Neural cell (in vitro differentiated cells): ENCODE results near the gene SAMD10. TPM values are rescaled to one million over a fixed set of nuclear protein-coding genes. Genes with fewer than 3 reads are reported as not detected.

ENCODE experiments used
- H2AFZ ChIP-seq: fragments of 200-600, 300-800 bp; sonication (generic), shearing (Covaris generic); 2 replicates; pipeline ENCODE4 v1.6.0; 2014; ENCODE audit warnings: low read depth, mild to moderate bottlenecking, antibody characterized with exemption, low read length, moderate library complexity
- H3F3A ChIP-seq: fragments of 200-600 bp; shearing (Covaris generic); 2 replicates; pipeline ENCODE4 v1.6.1; 2016; ENCODE audit warnings: mild to moderate bottlenecking, moderate library complexity, mixed read lengths, antibody characterized with exemption, low read length; ENCODE audit not compliant: insufficient read depth, poor library complexity, severe bottlenecking
- H3K27ac ChIP-seq: fragments of 200-600, 300-800 bp; sonication (generic), shearing (Covaris generic); 2 replicates; pipeline ENCODE4 v1.5.1; 2014; ENCODE audit warnings: mild to moderate bottlenecking, low read length, moderate library complexity
- H3K27me3 ChIP-seq: fragments of 300-800, 200-600 bp; sonication (generic), shearing (Covaris generic); 2 replicates; pipeline ENCODE4 v1.6.0; 2014; ENCODE audit warnings: mild to moderate bottlenecking, low read depth, low read length, moderate library complexity; ENCODE audit not compliant: insufficient read depth
- H3K36me3 ChIP-seq: fragments of 300-800, 200-600 bp; sonication (generic), shearing (Covaris generic); 2 replicates; pipeline ENCODE4 v1.5.1; 2014; ENCODE audit warnings: mild to moderate bottlenecking, antibody characterized with exemption, low read length, moderate library complexity; ENCODE audit not compliant: insufficient read depth
- H3K4me2 ChIP-seq: fragments of 300-800, 200-600 bp; sonication (generic), shearing (Covaris generic); 2 replicates; pipeline ENCODE4 v1.6.0; 2014; ENCODE audit warnings: mild to moderate bottlenecking, low read length
- H3K4me3 ChIP-seq: fragments of 300-800, 200-600 bp; sonication (generic), shearing (Covaris generic); 2 replicates; pipeline ENCODE4 v1.5.1; 2014; ENCODE audit warnings: mild to moderate bottlenecking, low read length, moderate library complexity
- H3K79me2 ChIP-seq: fragments of 200-600 bp; shearing (Covaris generic); replicated peaks from 2 replicates; pipeline ENCODE4 v1.6.0; 2014; ENCODE audit warnings: mild to moderate bottlenecking, low read length, moderate library complexity; ENCODE audit not compliant: insufficient read depth
- H3K9ac ChIP-seq: fragments of 300-800, 200-600 bp; sonication (generic), shearing (Covaris generic); 2 replicates; pipeline ENCODE4 v1.6.1; 2016; ENCODE audit warnings: mild to moderate bottlenecking, low read length, mixed read lengths
- H3K9me2 ChIP-seq: fragments of 200-600 bp; shearing (Covaris generic); 2 replicates; pipeline ENCODE4 v1.6.1; 2016; ENCODE audit warnings: mild to moderate bottlenecking, low read length, mixed read lengths; ENCODE audit not compliant: insufficient read depth
- H3K9me3 ChIP-seq: fragments of 200-600, 300-800 bp; sonication (generic), shearing (Covaris generic); 2 replicates; pipeline ENCODE4 v1.6.1; 2016; ENCODE audit warnings: mild to moderate bottlenecking, mixed run types, low read length, moderate library complexity, mixed read lengths
- H4K20me1 ChIP-seq: fragments of 200-600 bp; shearing (Covaris generic); 2 replicates; pipeline ENCODE4 v1.6.1; 2016; ENCODE audit warnings: mild to moderate bottlenecking, mixed run types; ENCODE audit not compliant: insufficient read depth
- EP300 ChIP-seq: fragments of 450-650 bp; conservative IDR thresholded peaks from 2 replicates; pipeline ENCODE4 v1.6.1; 2014; ENCODE audit warnings: antibody characterized with exemption, mild to moderate bottlenecking, moderate library complexity; ENCODE audit not compliant: poor library complexity, severe bottlenecking
- EZH2 ChIP-seq: fragments of 200-600, 300-800 bp; shearing (Covaris generic), sonication (generic); IDR thresholded peaks from 2 replicates; pipeline ENCODE4 v1.6.1; 2014; ENCODE audit warnings: antibody characterized with exemption, low read length, borderline replicate concordance, mild to moderate bottlenecking; ENCODE audit not compliant: insufficient read depth, poor library complexity, severe bottlenecking
- MXI1 ChIP-seq: fragments of 450-650 bp; conservative IDR thresholded peaks from 2 replicates; pipeline ENCODE4 v1.6.1; 2014; ENCODE audit warnings: antibody characterized with exemption, mild to moderate bottlenecking; ENCODE audit not compliant: poor library complexity, severe bottlenecking
- POLR2AphosphoS5 ChIP-seq: IDR thresholded peaks from 2 replicates; pipeline ENCODE4 v1.6.1; 2012
- RAD21 ChIP-seq: fragments of 450-650 bp; conservative IDR thresholded peaks from 2 replicates; pipeline ENCODE4 v1.6.1; 2014; ENCODE audit warnings: antibody characterized with exemption, mild to moderate bottlenecking, moderate library complexity
- SMC3 ChIP-seq: fragments of 450-650 bp; conservative IDR thresholded peaks from 2 replicates; pipeline ENCODE4 v1.6.1; 2014; ENCODE audit warnings: antibody characterized with exemption, mild to moderate bottlenecking, moderate library complexity; ENCODE audit not compliant: poor library complexity
- TAF1 ChIP-seq: IDR thresholded peaks from 2 replicates; pipeline ENCODE4 v1.6.1; 2012; ENCODE audit warnings: low read depth
- polyA plus RNA-seq: library from polyadenylated mRNA; depleted of rRNA; stranded (reverse); fragments of >200 nt; gene quantifications from 2 replicates; pipeline ENCODE4 v1.2.3, GENCODE V29; 2014
- TF ChIP-seq, protein P1 (sequence below): IDR thresholded peaks from 2 replicates; pipeline ENCODE4 v1.6.1; 2012; ENCODE audit warnings: borderline replicate concordance
- TF ChIP-seq, protein P2 (sequence below): fragments of 450-650 bp; IDR thresholded peaks from 2 replicates; pipeline ENCODE4 v1.5.1; 2014; ENCODE audit warnings: antibody characterized with exemption, mild to moderate bottlenecking, moderate library complexity; ENCODE audit not compliant: poor library complexity, severe bottlenecking

The SAMD10 gene
- polyA plus RNA-seq, 1 donor from 2014 or later = 23.3 TPM

DNA sequence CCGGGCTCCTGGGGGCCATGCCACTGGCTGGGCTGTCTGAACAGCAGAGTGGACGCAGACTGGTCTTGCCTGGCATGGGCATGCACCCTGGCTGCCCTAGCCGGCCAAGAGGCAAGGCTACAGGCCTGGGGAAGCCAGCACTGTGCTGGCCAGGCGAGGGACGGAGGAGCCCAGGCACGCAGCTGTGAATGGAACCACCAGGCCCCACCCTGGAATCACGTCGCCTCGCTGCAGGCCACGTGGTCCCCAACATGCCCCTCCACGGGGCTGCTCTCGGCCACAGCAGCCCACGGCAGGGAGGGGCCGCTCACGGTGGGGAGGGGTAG, 27.3 kb downstream of the SAMD10 start:
- TF ChIP-seq, protein P1, sequence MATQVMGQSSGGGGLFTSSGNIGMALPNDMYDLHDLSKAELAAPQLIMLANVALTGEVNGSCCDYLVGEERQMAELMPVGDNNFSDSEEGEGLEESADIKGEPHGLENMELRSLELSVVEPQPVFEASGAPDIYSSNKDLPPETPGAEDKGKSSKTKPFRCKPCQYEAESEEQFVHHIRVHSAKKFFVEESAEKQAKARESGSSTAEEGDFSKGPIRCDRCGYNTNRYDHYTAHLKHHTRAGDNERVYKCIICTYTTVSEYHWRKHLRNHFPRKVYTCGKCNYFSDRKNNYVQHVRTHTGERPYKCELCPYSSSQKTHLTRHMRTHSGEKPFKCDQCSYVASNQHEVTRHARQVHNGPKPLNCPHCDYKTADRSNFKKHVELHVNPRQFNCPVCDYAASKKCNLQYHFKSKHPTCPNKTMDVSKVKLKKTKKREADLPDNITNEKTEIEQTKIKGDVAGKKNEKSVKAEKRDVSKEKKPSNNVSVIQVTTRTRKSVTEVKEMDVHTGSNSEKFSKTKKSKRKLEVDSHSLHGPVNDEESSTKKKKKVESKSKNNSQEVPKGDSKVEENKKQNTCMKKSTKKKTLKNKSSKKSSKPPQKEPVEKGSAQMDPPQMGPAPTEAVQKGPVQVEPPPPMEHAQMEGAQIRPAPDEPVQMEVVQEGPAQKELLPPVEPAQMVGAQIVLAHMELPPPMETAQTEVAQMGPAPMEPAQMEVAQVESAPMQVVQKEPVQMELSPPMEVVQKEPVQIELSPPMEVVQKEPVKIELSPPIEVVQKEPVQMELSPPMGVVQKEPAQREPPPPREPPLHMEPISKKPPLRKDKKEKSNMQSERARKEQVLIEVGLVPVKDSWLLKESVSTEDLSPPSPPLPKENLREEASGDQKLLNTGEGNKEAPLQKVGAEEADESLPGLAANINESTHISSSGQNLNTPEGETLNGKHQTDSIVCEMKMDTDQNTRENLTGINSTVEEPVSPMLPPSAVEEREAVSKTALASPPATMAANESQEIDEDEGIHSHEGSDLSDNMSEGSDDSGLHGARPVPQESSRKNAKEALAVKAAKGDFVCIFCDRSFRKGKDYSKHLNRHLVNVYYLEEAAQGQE = no peak
- no peak for TF ChIP-seq EZH2
- no peak for TF ChIP-seq POLR2AphosphoS5
- TF ChIP-seq, protein P2, sequence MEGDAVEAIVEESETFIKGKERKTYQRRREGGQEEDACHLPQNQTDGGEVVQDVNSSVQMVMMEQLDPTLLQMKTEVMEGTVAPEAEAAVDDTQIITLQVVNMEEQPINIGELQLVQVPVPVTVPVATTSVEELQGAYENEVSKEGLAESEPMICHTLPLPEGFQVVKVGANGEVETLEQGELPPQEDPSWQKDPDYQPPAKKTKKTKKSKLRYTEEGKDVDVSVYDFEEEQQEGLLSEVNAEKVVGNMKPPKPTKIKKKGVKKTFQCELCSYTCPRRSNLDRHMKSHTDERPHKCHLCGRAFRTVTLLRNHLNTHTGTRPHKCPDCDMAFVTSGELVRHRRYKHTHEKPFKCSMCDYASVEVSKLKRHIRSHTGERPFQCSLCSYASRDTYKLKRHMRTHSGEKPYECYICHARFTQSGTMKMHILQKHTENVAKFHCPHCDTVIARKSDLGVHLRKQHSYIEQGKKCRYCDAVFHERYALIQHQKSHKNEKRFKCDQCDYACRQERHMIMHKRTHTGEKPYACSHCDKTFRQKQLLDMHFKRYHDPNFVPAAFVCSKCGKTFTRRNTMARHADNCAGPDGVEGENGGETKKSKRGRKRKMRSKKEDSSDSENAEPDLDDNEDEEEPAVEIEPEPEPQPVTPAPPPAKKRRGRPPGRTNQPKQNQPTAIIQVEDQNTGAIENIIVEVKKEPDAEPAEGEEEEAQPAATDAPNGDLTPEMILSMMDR = no peak
- TF ChIP-seq RAD21 = no peak
- no peak for TF ChIP-seq EP300
- TF ChIP-seq SMC3 = no peak
- no peak for TF ChIP-seq TAF1
- Histone ChIP-seq H4K20me1 (no peaks in the 10 kb centered on the region), H3K27ac (no peak overlapping the region), H3K4me3 (no peak overlapping the region), H3K9ac (peak overlapping the region; percentile 20), H3K27me3 (no peaks in the 10 kb centered on the region), H3F3A (no peaks in the 10 kb centered on the region), H3K9me3 (no peaks in the 10 kb centered on the region), H2AFZ (no peak overlapping the region), H3K4me2 (no peak overlapping the region), H3K79me2 (peaks cover 62% of the 10 kb centered on the region), H3K36me3 (no peaks in the 10 kb centered on the region), H3K9me2 (no peaks in the 10 kb centered on the region)

DNA sequence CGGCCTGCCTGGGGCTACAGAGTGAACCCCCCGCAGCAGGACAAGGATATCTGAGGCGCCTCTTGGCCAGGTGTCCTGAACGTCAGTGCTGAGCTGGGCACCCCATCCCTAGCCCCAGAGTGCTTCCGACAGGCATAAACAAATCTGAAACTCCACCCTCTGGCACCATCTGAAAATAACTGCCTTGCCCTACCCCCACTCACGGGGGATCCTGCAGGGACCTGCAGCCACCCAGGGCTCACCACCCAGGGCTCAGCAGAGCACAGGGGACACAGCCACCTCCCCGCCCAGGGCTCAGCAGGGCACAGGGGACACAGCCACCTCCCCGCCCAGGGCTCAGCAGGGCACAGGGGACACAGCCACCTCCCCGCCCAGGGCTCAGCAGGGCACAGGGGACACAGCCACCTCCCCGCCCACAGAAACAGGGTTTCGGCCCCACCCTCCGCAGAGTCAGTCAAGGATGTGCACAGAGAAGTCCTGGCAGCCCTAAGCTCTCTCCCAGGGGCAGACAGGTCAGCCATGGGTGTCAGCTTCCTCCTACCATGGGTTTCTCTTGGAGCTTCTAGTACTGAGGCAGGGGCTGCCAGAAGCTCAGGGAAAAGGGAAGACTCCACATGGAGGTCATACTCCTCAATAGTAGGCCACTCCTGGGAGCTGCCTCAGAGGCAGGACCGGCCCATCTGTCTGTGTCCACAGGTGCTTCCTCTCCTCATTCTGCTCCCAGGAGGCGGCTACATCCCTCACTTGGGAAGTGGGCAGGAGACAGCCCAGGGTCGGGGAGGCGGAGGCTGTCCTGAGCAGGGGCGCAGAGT, 27.8 kb downstream of the SAMD10 start:
- Histone ChIP-seq H3K9me3 (no peaks in the 10 kb centered on the region), H2AFZ (no peak overlapping the region), H4K20me1 (no peaks in the 10 kb centered on the region), H3K79me2 (peaks cover 62% of the 10 kb centered on the region), H3K36me3 (no peaks in the 10 kb centered on the region), H3K4me2 (no peak overlapping the region), H3K27ac (no peak overlapping the region), H3F3A (no peaks in the 10 kb centered on the region), H3K9me2 (no peaks in the 10 kb centered on the region), H3K4me3 (no peak overlapping the region), H3K9ac (peak overlapping the region; percentile 16), H3K27me3 (no peaks in the 10 kb centered on the region)
- no peak for TF ChIP-seq SMC3
- no peak for TF ChIP-seq POLR2AphosphoS5
- TF ChIP-seq RAD21 = no peak
- TF ChIP-seq MXI1 = no peak
- no peak for TF ChIP-seq TAF1
- TF ChIP-seq EP300 = no peak
- TF ChIP-seq, protein P2 = no peak
- TF ChIP-seq EZH2 = no peak
- TF ChIP-seq, protein P1 = no peak
